Skeletal muscle satellite cell (primary cell): ENCODE data around the gene RARB.
A peak's percentile ranks its signal among the peaks of the same experiment; 100 is the strongest.

ENCODE experiments used
- H3K27me3 ChIP-seq: 2 replicates; pipeline ENCODE4 v1.7.0; 2013; ENCODE audit warnings: low read length; ENCODE audit not compliant: control insufficient read depth, insufficient read depth
- H3K36me3 ChIP-seq: 2 replicates; pipeline ENCODE4 v1.7.0; 2013; ENCODE audit warnings: mild to moderate bottlenecking, control low read depth, low read length; ENCODE audit not compliant: insufficient read depth
- H3K4me1 ChIP-seq: 2 replicates; pipeline ENCODE4 v1.7.0; 2013; ENCODE audit warnings: low read length; ENCODE audit not compliant: control insufficient read depth, insufficient read depth
- H3K4me2 ChIP-seq: 2 replicates; pipeline ENCODE4 v1.7.0; 2013; ENCODE audit warnings: mild to moderate bottlenecking, low read length
- H3K4me3 ChIP-seq: 2 replicates; pipeline ENCODE4 v1.7.0; 2013; ENCODE audit warnings: low read length
- H3K9ac ChIP-seq: 2 replicates; pipeline ENCODE4 v1.7.0; 2013; ENCODE audit warnings: mild to moderate bottlenecking, low read depth, low read length, moderate library complexity
- H3K9me3 ChIP-seq: replicated peaks from 2 replicates; pipeline ENCODE4 v1.7.0; 2013; ENCODE audit warnings: mild to moderate bottlenecking, control low read depth, low read length

RARB gene

DNA sequence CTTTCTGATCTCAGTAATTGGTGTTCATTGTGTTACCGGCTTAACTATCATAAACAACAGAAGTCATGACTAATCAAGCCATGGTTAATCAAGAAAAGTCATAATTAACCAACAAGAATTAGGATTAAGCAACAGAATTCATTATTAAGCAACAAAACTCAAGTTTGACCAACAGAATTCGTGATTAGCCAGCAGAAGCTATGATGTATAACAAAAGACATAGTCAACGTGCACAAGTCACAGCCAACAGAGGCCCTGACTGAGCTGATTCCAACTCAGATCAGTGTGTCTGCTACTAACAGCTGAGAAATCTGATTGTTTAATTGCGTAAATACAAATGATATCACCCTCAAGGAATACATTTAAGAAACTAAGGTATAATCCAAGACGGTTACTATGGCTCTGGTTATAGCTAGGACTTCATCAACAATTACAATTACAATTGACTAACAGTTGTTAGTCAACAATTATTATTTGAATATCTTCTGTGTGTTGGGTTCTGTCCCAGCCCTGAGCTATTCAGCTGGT lies 67.7 kb downstream of the RARB start:
- H3K27me3 ChIP-seq, result no peaks in the 10 kb centered on the region
- H3K4me3 ChIP-seq, result no peak overlapping the region
- H3K4me2 ChIP-seq, result no peak overlapping the region
- peaks cover 18% of the 10 kb centered on the region for H3K9me3 ChIP-seq
- no peaks in the 10 kb centered on the region for H3K36me3 ChIP-seq
- H3K9ac ChIP-seq, result no peak overlapping the region
- H3K4me1 ChIP-seq, result no peaks in the 10 kb centered on the region

GRCh38 chr3:25497096-25497495 lies 69.0 kb downstream of the RARB start:
- no peak overlapping the region for H3K4me2 ChIP-seq
- peaks cover 18% of the 10 kb centered on the region for H3K9me3 ChIP-seq
- no peak overlapping the region for H3K4me3 ChIP-seq
- no peaks in the 10 kb centered on the region for H3K27me3 ChIP-seq
- no peaks in the 10 kb centered on the region for H3K4me1 ChIP-seq
- H3K9ac ChIP-seq, result no peak overlapping the region
- H3K36me3 ChIP-seq, result no peaks in the 10 kb centered on the region

DNA sequence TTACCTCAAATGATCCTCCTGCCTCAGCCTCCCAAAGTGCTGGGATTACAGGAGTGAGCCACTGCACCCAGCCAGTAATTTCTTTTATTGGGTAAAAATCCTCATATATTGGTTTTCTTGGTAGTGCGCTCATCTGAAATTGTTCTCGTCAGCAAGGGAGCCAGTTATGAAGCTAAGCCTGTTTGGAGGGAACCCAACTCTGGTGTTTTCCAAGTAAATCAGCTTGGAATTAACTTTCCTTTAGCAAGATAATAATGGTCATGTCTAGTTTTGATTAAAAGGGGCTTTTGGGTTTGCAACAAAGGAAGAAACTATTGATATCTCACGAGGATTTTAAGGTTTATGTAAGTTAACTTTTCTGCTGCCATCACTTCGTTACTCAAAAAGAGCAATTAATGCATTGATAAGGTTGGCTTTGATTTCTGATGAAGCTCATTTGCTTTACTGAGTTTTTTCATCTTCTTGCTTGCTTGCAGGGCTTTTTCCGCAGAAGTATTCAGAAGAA lies 72.7 kb downstream of the RARB start:
- Histone ChIP-seq H3K27me3 (no peaks in the 10 kb centered on the region), H3K4me2 (no peak overlapping the region), H3K9ac (no peak overlapping the region), H3K4me3 (no peak overlapping the region), H3K36me3 (no peaks in the 10 kb centered on the region), H3K4me1 (peaks cover 11% of the 10 kb centered on the region), H3K9me3 (no peaks in the 10 kb centered on the region)

GRCh38 chr3:25502233-25502632 lies 74.2 kb downstream of the RARB start:
- Histone ChIP-seq H3K4me3 (no peak overlapping the region), H3K9ac (no peak overlapping the region), H3K4me2 (no peak overlapping the region), H3K36me3 (no peaks in the 10 kb centered on the region), H3K4me1 (peaks cover 11% of the 10 kb centered on the region), H3K27me3 (no peaks in the 10 kb centered on the region), H3K9me3 (no peaks in the 10 kb centered on the region)

- peaks cover 26% of the 10 kb centered on the region for H3K4me1 ChIP-seq
- H3K9ac ChIP-seq, result no peak overlapping the region
- no peaks in the 10 kb centered on the region for H3K36me3 ChIP-seq
- H3K27me3 ChIP-seq, result no peaks in the 10 kb centered on the region
- no peak overlapping the region for H3K4me3 ChIP-seq
- no peaks in the 10 kb centered on the region for H3K9me3 ChIP-seq
- H3K4me2 ChIP-seq, result no peak overlapping the region
These were observed 75.8 kb downstream of the RARB start for GRCh38 chr3:25503898-25504301.

DNA sequence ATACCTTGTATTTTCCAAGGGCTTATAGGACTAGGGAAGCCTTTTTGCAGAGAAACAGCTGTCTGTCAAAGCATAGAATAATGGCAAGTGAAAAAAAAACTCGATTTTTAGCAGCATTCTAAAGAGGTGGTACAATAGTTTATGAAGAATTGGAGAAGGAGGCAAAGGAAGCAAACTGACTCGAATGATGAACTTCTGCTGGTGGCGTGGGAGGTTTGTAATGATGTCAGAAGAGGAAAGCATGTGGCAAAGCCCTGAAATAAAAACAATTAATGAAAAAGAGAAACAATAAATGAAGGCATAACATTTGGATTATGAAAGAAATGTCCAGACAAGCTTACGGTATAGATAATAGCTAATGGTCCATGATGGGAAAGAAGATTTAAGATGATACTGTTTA lies 77.5 kb downstream of the RARB start:
- no peak overlapping the region for H3K4me3 ChIP-seq
- no peaks in the 10 kb centered on the region for H3K36me3 ChIP-seq
- H3K9ac ChIP-seq, result no peak overlapping the region
- H3K27me3 ChIP-seq, result no peaks in the 10 kb centered on the region
- no peak overlapping the region for H3K4me2 ChIP-seq
- no peaks in the 10 kb centered on the region for H3K9me3 ChIP-seq
- H3K4me1 ChIP-seq, result peaks cover 30% of the 10 kb centered on the region

- no peaks in the 10 kb centered on the region for H3K36me3 ChIP-seq
- no peak overlapping the region for H3K4me2 ChIP-seq
- no peaks in the 10 kb centered on the region for H3K9me3 ChIP-seq
- H3K9ac ChIP-seq, result peak overlapping the region; percentile 69
- no peaks in the 10 kb centered on the region for H3K27me3 ChIP-seq
- no peak overlapping the region for H3K4me3 ChIP-seq
- H3K4me1 ChIP-seq, result peaks cover 30% of the 10 kb centered on the region
These were observed 79.7 kb downstream of the RARB start for GRCh38 chr3:25507811-25508210.

GRCh38 chr3:25508433-25508832 lies 80.4 kb downstream of the RARB start:
- Histone ChIP-seq H3K4me1 (peaks cover 25% of the 10 kb centered on the region), H3K36me3 (no peaks in the 10 kb centered on the region), H3K4me2 (peak overlapping the region; percentile 30), H3K4me3 (no peak overlapping the region), H3K9ac (peak overlapping the region; percentile 69), H3K27me3 (no peaks in the 10 kb centered on the region), H3K9me3 (no peaks in the 10 kb centered on the region)

- no peaks in the 10 kb centered on the region for H3K36me3 ChIP-seq
- peak overlapping the region; percentile 22 for H3K4me2 ChIP-seq
- no peak overlapping the region for H3K4me3 ChIP-seq
- no peaks in the 10 kb centered on the region for H3K27me3 ChIP-seq
- H3K4me1 ChIP-seq, result peaks cover 24% of the 10 kb centered on the region
- peak overlapping the region; percentile 69 for H3K9ac ChIP-seq
- no peaks in the 10 kb centered on the region for H3K9me3 ChIP-seq
These were observed 80.8 kb downstream of the RARB start for GRCh38 chr3:25508901-25509300.

DNA sequence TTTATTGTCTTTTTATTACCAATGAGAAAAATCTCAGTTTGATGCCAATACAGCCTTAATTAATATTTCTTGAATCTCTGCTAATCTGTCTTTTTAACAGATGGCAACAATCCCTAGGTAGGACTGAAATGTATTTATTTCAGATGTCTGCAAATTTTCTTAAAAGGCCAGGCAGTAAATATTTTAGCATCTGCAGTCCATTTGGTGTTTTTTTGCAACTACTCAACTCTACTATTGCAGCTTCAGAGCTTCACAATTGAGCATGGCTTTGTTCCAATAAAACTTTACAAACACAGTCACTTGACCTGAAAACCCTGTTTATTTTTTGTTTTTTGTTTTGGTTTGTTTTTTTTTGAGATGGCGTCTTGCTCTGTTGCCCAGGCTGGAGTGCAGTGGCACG lies 82.7 kb downstream of the RARB start:
- Histone ChIP-seq H3K9me3 (no peaks in the 10 kb centered on the region), H3K4me1 (peaks cover 23% of the 10 kb centered on the region), H3K4me2 (no peak overlapping the region), H3K27me3 (no peaks in the 10 kb centered on the region), H3K4me3 (no peak overlapping the region), H3K36me3 (no peaks in the 10 kb centered on the region), H3K9ac (no peak overlapping the region)

DNA sequence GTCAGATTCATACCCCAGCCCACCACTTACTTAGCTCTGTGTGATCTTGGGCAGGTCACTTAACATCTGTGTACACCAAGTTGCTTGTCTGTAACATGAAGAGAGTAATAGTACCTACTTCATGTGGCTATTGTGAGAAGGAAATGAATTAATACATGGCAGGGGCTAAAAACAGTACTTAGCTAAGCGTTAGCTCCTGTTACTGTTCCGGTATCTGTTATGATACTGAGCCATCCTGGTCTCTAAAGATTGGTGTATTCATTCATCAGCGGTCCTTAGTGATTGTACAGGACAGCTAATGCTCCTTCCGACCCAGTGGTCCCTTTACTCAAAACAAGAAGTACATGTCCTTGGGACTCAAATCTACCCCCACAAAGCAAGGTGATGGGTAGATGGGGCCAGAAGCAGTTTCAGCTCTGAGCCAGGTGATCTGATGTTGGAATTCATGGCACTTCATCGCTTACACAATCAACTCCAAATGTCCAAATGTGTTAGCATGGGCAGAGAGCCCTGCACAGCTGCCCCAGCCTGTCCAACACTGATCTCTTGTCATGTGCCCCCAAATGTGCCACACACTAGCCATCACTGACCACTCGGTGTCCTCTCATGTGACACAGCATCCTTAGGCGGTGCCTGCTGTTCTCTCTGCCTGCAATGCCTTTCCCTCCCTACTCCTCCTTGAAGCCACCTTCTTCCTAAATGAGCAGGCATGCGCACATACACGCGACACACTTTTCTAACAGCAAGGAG lies 84.1 kb downstream of the RARB start:
- H3K36me3 ChIP-seq, result no peaks in the 10 kb centered on the region
- H3K9me3 ChIP-seq, result no peaks in the 10 kb centered on the region
- H3K4me1 ChIP-seq, result peaks cover 23% of the 10 kb centered on the region
- no peak overlapping the region for H3K4me3 ChIP-seq
- H3K4me2 ChIP-seq, result no peak overlapping the region
- no peak overlapping the region for H3K9ac ChIP-seq
- no peaks in the 10 kb centered on the region for H3K27me3 ChIP-seq
